ENCODE results near the gene LZTFL1.

LZTFL1 gene

GRCh38 chr3:45776301-45776595 lies 65.7 kb downstream of the LZTFL1 start:
- Histone ChIP-seq H3K9me2 (replicated peaks; ENCODE audit: insufficient read depth, low read length) (no peaks in the 10 kb centered on the region), H3K9me3 (ENCODE audit: insufficient read depth, low read length) (no peaks in the 10 kb centered on the region), H3K79me2 (ENCODE audit: insufficient read depth, low read length) (no peaks in the 10 kb centered on the region), H3K4me2 (ENCODE audit: low read depth, low read length, poor library complexity, severe bottlenecking) (no peak overlapping the region), H3K9ac (ENCODE audit: low read length) (no peak overlapping the region), H3K36me3 (ENCODE audit: low read length) (no peaks in the 10 kb centered on the region), H2AFZ (ENCODE audit: low read depth, low read length, severe bottlenecking) (no peak overlapping the region), H3F3A (ENCODE audit: insufficient read depth) (no peaks in the 10 kb centered on the region), H4K20me1 (ENCODE audit: low read depth, low read length) (no peaks in the 10 kb centered on the region), H3K27ac (ENCODE audit: low read depth, low read length) (no peak overlapping the region), H3K4me3 (ENCODE audit: insufficient read depth, low read length, poor library complexity, severe bottlenecking) (no peak overlapping the region), H3K27me3 (ENCODE audit: low read length) (no peaks in the 10 kb centered on the region)
- TF ChIP-seq EZH2phosphoT487 (conservative IDR thresholded peaks at IDR 0.05; ENCODE audit: low read length) (no peak), CTCF (IDR thresholded peaks at IDR 0.05; ENCODE audit: insufficient read depth, low read length, poor library complexity, severe bottlenecking) (no peak)

- no peak overlapping the region for H3K27ac ChIP-seq (ENCODE audit: low read depth, low read length)
- no peaks in the 10 kb centered on the region for H3K9me2 ChIP-seq (replicated peaks; ENCODE audit: insufficient read depth, low read length)
- no peak overlapping the region for H2AFZ ChIP-seq (ENCODE audit: low read depth, low read length, severe bottlenecking)
- H3K79me2 ChIP-seq (ENCODE audit: insufficient read depth, low read length): no peaks in the 10 kb centered on the region
- no peaks in the 10 kb centered on the region for H4K20me1 ChIP-seq (ENCODE audit: low read depth, low read length)
- H3K27me3 ChIP-seq (ENCODE audit: low read length): no peaks in the 10 kb centered on the region
- H3K36me3 ChIP-seq (ENCODE audit: low read length): no peaks in the 10 kb centered on the region
- no peaks in the 10 kb centered on the region for H3F3A ChIP-seq (ENCODE audit: insufficient read depth)
- no peak overlapping the region for H3K4me3 ChIP-seq (ENCODE audit: insufficient read depth, low read length, poor library complexity, severe bottlenecking)
- no peak overlapping the region for H3K4me2 ChIP-seq (ENCODE audit: low read depth, low read length, poor library complexity, severe bottlenecking)
- no peak overlapping the region for H3K9ac ChIP-seq (ENCODE audit: low read length)
- TF ChIP-seq CTCF (IDR thresholded peaks at IDR 0.05; ENCODE audit: insufficient read depth, low read length, poor library complexity, severe bottlenecking) (no peak), EZH2phosphoT487 (conservative IDR thresholded peaks at IDR 0.05; ENCODE audit: low read length) (no peak)
- no peaks in the 10 kb centered on the region for H3K9me3 ChIP-seq (ENCODE audit: insufficient read depth, low read length)
These were observed 66.2 kb downstream of the LZTFL1 start for GRCh38 chr3:45775571-45776300.

GRCh38 chr3:45774581-45775521 lies 67.1 kb downstream of the LZTFL1 start:
- no peaks in the 10 kb centered on the region for H3K27me3 ChIP-seq (ENCODE audit: low read length)

More at GRCh38 chr3:45774581-45775521, 67.1 kb downstream of the LZTFL1 start:
- no peak overlapping the region for H3K4me2 ChIP-seq (ENCODE audit: low read depth, low read length, poor library complexity, severe bottlenecking)
- H3F3A ChIP-seq (ENCODE audit: insufficient read depth): no peaks in the 10 kb centered on the region
- H3K27ac ChIP-seq (ENCODE audit: low read depth, low read length): no peak overlapping the region
- H3K79me2 ChIP-seq (ENCODE audit: insufficient read depth, low read length): no peaks in the 10 kb centered on the region
- H3K36me3 ChIP-seq (ENCODE audit: low read length): no peaks in the 10 kb centered on the region
- H3K9me2 ChIP-seq (replicated peaks; ENCODE audit: insufficient read depth, low read length): no peaks in the 10 kb centered on the region
- H3K9ac ChIP-seq (ENCODE audit: low read length): no peak overlapping the region
- no peak overlapping the region for H3K4me3 ChIP-seq (ENCODE audit: insufficient read depth, low read length, poor library complexity, severe bottlenecking)
- H3K9me3 ChIP-seq (ENCODE audit: insufficient read depth, low read length): no peaks in the 10 kb centered on the region
- no peak for TF ChIP-seq CTCF (IDR thresholded peaks at IDR 0.05; ENCODE audit: insufficient read depth, low read length, poor library complexity, severe bottlenecking)
- no peak for TF ChIP-seq EZH2phosphoT487 (conservative IDR thresholded peaks at IDR 0.05; ENCODE audit: low read length)
- no peaks in the 10 kb centered on the region for H4K20me1 ChIP-seq (ENCODE audit: low read depth, low read length)
- H2AFZ ChIP-seq (ENCODE audit: low read depth, low read length, severe bottlenecking): no peak overlapping the region

Measured in SU-DHL-6 (cell line).